ENCODE data around the gene MRTFA.

The MRTFA gene

GRCh38 chr22:40482886-40483285, 153.6 kb downstream of the MRTFA start:
- no peak for DNase-seq

DNA sequence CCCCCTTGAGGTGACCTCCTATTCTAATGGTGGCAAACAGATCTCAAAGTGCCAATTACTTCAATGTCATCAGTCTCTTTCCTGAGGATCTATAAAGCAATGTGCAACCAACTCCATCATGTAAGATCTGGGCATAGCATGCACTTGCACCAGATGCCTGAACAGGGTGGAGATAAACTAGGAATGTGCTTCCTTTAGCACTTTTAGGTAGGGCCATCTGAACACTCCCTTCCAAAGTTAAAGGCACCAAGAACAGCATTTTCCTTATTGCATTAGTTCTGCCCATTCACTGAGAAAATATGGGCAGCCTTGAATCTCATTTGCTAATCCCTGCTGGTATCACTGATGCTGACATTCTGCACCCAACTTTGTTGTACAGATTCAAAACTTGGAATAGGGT, 154.1 kb downstream of the MRTFA start:
- DNase-seq, result no peak

DNA sequence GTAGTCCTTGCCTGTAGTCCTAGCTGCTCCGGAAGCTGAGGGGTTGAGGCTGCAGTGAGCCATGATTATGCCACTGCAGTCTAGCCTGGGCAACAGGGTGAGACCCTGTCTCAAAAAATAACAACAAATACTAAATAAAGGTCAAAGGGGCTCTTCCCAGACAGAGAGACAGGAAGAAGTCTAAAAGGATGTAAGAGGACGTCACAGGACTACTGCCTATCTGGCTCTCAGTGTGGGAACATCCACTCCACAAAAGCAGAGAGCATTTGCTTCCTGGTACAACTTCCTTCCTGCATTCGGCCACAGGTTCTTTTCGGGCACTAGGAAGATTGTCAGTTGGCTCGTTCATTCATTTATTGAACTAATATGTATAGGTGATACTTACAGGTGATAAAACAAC, 155.5 kb downstream of the MRTFA start:
- DNase-seq, result no peak

DNA sequence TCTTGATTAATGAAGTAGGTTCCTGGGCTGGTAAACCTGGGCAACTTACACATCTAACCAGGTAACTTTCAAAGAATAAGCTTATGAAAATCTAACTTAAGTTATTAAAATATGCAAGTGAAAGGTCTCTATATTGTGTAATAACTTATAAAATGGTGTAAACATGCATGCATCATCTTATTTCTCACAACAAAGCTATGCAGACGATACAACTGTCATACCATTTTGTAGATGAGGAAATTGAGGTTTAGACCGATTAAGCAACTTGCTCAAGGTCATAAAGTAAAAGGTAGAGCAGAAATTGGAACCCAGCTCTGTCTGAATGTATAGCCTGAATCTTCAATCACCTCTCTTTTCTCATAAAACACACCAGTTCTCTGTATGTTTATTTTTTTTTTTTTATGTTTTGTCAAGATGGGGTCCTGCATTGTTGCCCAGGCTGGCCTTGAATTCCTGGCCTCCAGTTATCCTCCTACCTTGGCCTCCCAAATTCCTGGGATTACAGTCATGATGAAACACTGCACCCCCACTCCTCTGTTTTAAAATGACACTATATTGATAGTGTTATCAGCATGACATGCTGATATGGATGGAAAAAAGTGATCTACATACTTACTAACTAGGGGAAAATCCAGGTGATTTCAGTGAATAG, 156.5 kb downstream of the MRTFA start:
- no peak for DNase-seq

DNA sequence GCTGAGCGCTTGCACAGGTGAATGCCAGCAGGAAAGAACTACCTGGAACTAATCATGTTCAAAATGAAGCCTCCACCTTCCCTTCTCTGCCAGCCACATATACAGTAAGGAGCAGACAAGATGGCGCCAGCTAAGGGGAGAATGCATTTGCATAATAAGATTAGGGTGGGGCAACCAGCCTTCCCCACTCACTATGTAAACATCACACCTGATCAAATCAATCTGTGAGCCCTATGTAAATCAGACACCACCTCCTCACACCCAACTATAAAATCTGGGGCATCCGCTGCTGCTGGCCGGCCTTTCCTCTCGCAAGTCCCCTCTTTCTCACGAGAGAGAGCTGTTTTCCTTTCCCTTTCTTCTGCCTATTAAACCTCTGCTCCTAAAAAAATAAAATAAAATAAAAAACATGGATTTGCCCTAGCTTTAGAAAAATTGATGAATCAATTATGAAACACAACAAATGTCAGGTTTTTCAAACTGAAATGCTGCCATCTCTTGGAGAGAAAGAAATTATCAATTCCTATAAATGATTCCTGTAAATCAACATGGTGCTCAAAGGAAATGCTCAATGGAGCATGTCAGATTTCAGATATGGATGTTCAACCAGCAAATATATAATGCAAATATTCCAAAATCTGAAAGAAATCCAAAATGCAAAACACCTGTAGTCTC, 157.3 kb downstream of the MRTFA start:
- DNase-seq, result no peak

DNA sequence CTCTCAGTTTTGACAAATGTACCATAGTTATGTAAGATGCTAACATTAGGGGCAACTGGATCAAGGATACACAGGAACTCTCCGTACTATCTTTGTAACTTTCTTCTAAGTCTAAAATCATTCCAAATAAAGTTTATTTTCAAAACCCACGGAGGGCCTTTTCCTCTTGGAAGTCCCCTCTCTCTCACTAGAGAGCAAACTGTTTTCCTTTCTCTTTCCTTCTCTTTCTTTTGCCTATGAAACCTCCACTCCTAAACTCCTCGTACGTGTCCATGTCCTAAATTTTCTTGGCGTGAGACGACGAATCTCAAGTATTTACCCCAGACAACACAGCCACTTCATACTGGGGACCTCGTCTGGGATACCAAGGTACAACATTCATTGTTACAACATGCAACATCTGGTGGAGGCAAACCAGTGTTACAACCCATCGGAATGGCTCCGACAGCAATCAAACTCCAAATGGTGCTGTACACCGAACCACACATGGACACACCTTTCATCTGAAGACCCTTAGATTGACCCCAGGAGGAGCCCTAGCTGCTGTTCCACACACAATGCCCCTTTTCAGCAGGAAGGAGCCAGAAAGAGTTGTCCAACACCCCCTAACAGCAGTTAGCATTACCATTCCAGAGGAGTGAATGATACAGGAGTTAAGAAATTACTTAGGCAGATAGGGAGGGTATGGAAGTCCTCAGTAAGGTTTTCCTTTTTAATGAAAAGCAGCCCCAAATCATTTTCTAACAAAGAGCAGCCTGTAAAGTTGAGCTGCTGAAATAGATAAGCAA, 158.0 kb downstream of the MRTFA start:
- no peak for DNase-seq

- DNase-seq, result no peak
Measured at GRCh38 chr22:40477683-40478337, 158.7 kb downstream of the MRTFA start.

- DNase-seq, result no peak
Measured at GRCh38 chr22:40476341-40476740, 160.2 kb downstream of the MRTFA start.

- DNase-seq, result no peak
Measured at GRCh38 chr22:40473703-40474102, 162.8 kb downstream of the MRTFA start.

GRCh38 chr22:40472579-40472978, 163.9 kb downstream of the MRTFA start:
- no peak for DNase-seq

GRCh38 chr22:40472051-40472450, 164.5 kb downstream of the MRTFA start:
- DNase-seq, result no peak

GRCh38 chr22:40469181-40469580, 167.3 kb downstream of the MRTFA start:
- no peak for DNase-seq

GRCh38 chr22:40468616-40469015, 167.9 kb downstream of the MRTFA start:
- DNase-seq, result no peak

- no peak for DNase-seq
Measured at GRCh38 chr22:40466976-40467375, 169.5 kb downstream of the MRTFA start.

DNA sequence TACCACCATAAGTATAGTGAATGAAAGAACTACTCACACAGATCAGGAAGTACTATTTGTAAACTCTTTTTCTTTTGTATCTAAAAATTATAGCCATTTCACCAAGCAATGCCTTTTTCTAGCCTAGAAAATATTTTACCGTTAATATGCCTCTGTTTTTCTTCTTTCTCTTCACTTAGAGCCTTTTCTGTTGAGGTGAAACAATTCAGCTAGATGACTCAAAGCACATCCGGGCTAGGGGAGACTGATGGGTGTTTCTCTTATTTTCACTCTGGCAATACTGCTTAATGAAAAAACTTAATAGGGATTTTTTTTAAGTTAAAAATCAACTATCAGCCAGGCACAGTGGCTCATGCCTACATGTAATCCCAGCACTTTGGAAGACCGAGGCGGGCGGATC, 172.8 kb downstream of the MRTFA start:
- DNase-seq, result no peak

- no peak for DNase-seq
Measured at GRCh38 chr22:40463017-40463631, 173.4 kb downstream of the MRTFA start.

DNA sequence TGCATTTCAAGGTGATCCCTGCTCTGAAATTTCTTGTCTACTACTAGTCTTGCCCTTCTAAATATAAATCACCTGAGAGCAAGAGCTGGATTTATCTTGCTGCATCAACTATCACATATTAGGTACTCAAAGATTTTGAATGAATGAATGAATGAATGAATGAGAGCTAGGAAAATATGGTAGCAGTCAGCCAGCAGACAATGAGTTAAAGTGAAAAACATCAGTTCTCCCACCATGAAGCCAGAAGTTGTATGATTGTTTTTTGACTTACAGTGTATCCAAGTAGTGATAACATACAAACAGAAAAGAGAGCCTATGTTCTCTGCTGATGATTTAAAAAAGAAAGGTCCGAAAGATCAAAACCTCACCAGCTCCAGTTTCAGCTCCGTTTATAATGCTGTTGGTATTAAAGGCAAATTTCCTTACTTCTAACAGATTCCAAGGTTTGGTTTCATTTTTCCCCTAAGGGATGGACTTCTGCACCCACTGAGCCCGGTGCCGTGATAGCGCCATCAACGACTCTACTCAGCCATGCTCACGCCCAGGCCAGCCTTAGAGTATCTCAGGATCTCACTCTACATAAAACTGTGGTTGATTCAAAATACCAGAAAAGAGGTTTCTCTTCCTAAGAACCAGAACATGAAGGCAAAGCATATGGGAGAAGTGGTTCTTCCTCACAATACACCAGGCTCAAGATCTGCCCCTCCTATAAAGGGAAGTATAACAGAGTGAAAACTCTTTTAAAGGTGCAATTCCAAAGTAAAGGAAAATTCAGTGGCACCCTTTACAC, 174.1 kb downstream of the MRTFA start:
- DNase-seq, result no peak

DNA sequence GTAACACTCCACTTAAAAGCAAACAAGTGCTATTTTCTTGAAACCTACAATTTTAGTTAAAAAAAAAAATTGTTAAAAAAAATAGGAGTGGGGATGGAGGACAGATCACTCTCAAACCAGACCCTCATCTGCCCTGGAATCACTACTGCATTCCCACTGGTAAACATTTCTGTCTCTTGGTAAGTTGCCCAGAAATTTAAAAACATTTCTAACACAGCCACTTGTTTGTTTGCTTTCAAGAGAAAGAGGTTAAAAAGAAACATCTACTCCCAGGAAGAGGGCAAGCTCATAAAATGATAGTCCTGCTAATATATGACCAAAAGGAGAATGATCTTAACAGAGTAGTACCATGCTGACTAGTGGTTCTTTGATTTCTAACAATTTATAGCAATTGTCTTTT, 182.8 kb downstream of the MRTFA start:
- DNase-seq, result no peak

- DNase-seq, result no peak
Measured at GRCh38 chr22:40452730-40453487, 183.6 kb downstream of the MRTFA start.

DNA sequence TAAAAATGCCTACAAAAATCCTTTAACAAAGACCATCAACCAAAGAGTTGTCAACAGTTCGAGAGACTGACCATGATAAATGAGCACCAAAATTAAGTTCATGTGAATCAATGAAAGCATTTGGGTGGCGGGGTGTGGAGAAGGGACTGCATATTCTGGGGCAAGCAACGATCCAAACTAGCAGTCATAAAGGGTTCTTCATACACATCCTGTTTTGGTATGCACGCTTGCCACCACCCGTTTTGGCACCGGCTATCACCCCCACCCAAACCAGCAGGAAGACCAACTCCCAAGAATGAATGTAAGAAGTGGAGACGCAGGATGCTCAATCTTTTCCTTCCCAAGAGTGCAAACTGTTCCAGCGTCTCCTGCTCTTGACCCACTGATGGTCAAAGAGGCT, 185.3 kb downstream of the MRTFA start:
- no peak for DNase-seq

GRCh38 chr22:40450616-40451015, 185.9 kb downstream of the MRTFA start:
- no peak for DNase-seq

DNA sequence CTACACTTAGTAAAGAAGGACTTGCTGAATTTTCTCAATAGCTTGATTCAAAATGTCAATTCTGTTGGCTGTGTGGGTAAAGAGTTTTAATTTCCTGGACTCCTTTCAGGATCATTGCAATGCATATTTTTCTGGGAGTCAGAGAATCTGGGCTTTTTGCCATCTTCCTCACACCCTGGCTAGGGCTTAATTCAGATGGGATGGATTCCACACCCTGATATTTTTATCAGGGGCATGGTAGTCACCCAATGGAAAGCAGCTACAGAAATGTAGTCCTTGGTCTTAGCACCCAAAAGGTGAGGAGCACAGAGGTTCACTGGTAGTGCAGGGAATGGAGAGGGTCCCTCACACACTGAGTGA, 186.9 kb downstream of the MRTFA start:
- no peak for DNase-seq

All from NCI-H1436 (cell line).